ENCODE data around the gene TTC13.

DNA sequence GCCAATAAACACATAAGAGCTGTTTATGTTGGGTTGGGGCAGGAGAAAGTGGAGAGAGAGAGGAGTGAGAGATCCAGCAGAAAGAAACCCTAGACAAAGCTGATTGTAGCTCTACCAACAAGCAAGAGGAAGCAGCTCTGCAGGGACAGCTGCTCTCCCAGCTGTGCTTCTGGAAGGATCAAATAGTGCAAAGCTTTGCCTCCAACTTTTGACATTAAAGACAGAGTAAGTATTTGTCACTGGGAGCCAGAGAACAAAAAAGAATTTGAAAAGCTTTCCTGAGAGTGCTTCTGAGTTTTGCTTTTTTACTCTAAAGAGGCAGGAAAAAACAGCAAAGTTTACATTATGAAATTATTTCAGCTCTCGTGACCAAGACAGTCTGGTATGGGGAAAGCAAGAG is 81.9 kb downstream of the TTC13 start:
- TF ChIP-seq MAZ (IDR thresholded peaks at IDR 0.05; ENCODE audit: borderline replicate concordance, low read depth, low read length) (no peak), POLR2A (IDR thresholded peaks at IDR 0.05; ENCODE audit: low read depth, low read length) (no peak), BHLHE40 (IDR thresholded peaks at IDR 0.05; ENCODE audit: low read depth, low read length) (peak; percentile 67; the same call in 1 of the 2 replicates), FOS (IDR thresholded peaks at IDR 0.05; ENCODE audit: low read depth, low read length) (no peak), SMC3 (IDR thresholded peaks at IDR 0.05; ENCODE audit: low read depth, low read length) (no peak), RAD21 (IDR thresholded peaks at IDR 0.05; ENCODE audit: low read length) (no peak), MXI1 (IDR thresholded peaks at IDR 0.05; ENCODE audit: borderline replicate concordance, low read depth, low read length) (no peak), RCOR1 (IDR thresholded peaks at IDR 0.05; ENCODE audit: insufficient replicate concordance, low read length) (no peak), CHD1 (IDR thresholded peaks at IDR 0.05; ENCODE audit: low read depth, low read length) (no peak), RFX5 (IDR thresholded peaks at IDR 0.05; ENCODE audit: low read depth, low read length) (no peak), CEBPB (IDR thresholded peaks at IDR 0.05; ENCODE audit: low read depth, low read length) (no peak)
- TF ChIP-seq, protein P1, sequence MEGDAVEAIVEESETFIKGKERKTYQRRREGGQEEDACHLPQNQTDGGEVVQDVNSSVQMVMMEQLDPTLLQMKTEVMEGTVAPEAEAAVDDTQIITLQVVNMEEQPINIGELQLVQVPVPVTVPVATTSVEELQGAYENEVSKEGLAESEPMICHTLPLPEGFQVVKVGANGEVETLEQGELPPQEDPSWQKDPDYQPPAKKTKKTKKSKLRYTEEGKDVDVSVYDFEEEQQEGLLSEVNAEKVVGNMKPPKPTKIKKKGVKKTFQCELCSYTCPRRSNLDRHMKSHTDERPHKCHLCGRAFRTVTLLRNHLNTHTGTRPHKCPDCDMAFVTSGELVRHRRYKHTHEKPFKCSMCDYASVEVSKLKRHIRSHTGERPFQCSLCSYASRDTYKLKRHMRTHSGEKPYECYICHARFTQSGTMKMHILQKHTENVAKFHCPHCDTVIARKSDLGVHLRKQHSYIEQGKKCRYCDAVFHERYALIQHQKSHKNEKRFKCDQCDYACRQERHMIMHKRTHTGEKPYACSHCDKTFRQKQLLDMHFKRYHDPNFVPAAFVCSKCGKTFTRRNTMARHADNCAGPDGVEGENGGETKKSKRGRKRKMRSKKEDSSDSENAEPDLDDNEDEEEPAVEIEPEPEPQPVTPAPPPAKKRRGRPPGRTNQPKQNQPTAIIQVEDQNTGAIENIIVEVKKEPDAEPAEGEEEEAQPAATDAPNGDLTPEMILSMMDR (conservative IDR thresholded peaks at IDR 0.05; ENCODE audit: low read depth, low read length): no peak
- TF ChIP-seq, protein P2, sequence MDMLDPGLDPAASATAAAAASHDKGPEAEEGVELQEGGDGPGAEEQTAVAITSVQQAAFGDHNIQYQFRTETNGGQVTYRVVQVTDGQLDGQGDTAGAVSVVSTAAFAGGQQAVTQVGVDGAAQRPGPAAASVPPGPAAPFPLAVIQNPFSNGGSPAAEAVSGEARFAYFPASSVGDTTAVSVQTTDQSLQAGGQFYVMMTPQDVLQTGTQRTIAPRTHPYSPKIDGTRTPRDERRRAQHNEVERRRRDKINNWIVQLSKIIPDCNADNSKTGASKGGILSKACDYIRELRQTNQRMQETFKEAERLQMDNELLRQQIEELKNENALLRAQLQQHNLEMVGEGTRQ (IDR thresholded peaks at IDR 0.05; ENCODE audit: low read depth, low read length): no peak
- TF ChIP-seq, protein P3, sequence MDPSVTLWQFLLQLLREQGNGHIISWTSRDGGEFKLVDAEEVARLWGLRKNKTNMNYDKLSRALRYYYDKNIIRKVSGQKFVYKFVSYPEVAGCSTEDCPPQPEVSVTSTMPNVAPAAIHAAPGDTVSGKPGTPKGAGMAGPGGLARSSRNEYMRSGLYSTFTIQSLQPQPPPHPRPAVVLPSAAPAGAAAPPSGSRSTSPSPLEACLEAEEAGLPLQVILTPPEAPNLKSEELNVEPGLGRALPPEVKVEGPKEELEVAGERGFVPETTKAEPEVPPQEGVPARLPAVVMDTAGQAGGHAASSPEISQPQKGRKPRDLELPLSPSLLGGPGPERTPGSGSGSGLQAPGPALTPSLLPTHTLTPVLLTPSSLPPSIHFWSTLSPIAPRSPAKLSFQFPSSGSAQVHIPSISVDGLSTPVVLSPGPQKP (IDR thresholded peaks at IDR 0.05; ENCODE audit: borderline replicate concordance, low read depth, low read length): no peak
